PC-9 (cell line): ENCODE measurements around the gene TXLNB. TPM values are rescaled to one million over a fixed set of nuclear protein-coding genes. Genes with fewer than 3 reads are reported as not detected.

Source experiments
- BruUV-seq: library from RNA; stranded (reverse); fragments of 400-500 nt; replicated peaks from 2 replicates; lab custom pipeline; 2021; lab: Mats Ljungman, UMichigan
- CTCF ChIA-PET: fragments of 300-600 bp; sonication (Branson Sonifier 250); formaldehyde crosslinking; loops from one replicate; lab custom pipeline; 2022; ENCODE audit warnings: antibody characterized with exemption; lab: Charles Lee
- POLR2A ChIA-PET: fragments of 300-600 bp; sonication (Branson Sonifier 250); formaldehyde crosslinking; loops from one replicate; lab custom pipeline; 2022; ENCODE audit warnings: antibody characterized with exemption; ENCODE audit not compliant: unreplicated experiment; lab: Charles Lee
- DNase-seq, 2 experiments: peaks; one replicate each; pipeline versions ENCODE4 v3.0.0 to v3.0.0-alpha.2; 2015 to 2022; ENCODE audit warnings: mixed read lengths in 1 of 2
- H2AFZ ChIP-seq: fragments of 200-600 bp; sonication (generic); 2 replicates; pipeline ENCODE4 v1.8.1; 2017; ENCODE audit warnings: antibody characterized with exemption
- H3F3A ChIP-seq: fragments of 200-600 bp; sonication (generic); 2 replicates; pipeline ENCODE4 v1.8.1; 2017; ENCODE audit warnings: antibody characterized with exemption, mild to moderate bottlenecking, low read depth; ENCODE audit not compliant: insufficient read depth
- H3K27ac ChIP-seq: fragments of 200-600 bp; sonication (generic); 2 replicates; pipeline ENCODE4 v1.6.1; 2016; ENCODE audit warnings: mixed run types
- H3K27me3 ChIP-seq: fragments of 200-600 bp; sonication (generic); 2 replicates; pipeline ENCODE4 v1.6.1; 2016; ENCODE audit warnings: low read depth, mixed run types; ENCODE audit not compliant: insufficient read depth
- H3K36me3 ChIP-seq: fragments of 200-600 bp; sonication (generic); 2 replicates; pipeline ENCODE4 v1.6.1; 2016; ENCODE audit warnings: low read depth, mixed run types
- H3K4me1 ChIP-seq: fragments of 200-600 bp; sonication (generic); replicated peaks from 2 replicates; pipeline ENCODE4 v1.6.1; 2016; ENCODE audit warnings: mixed run types; ENCODE audit not compliant: insufficient read depth
- H3K4me2 ChIP-seq: fragments of 200-600 bp; sonication (generic); 2 replicates; pipeline ENCODE4 v1.6.1; 2017; ENCODE audit warnings: mixed run types
- H3K4me3 ChIP-seq: fragments of 200-600 bp; sonication (generic); 2 replicates; pipeline ENCODE4 v1.6.1; 2016; ENCODE audit warnings: mixed run types
- H3K79me2 ChIP-seq: fragments of 200-600 bp; sonication (generic); 2 replicates; pipeline ENCODE4 v1.6.1; 2017; ENCODE audit warnings: low read depth, mixed run types
- H3K9me2 ChIP-seq: fragments of 200-600 bp; sonication (generic); 2 replicates; pipeline ENCODE4 v1.8.1; 2017; ENCODE audit warnings: mild to moderate bottlenecking; ENCODE audit not compliant: insufficient read depth
- H3K9me3 ChIP-seq: fragments of 200-600 bp; sonication (generic); 2 replicates; pipeline ENCODE4 v1.8.1; 2016; ENCODE audit warnings: low read depth; ENCODE audit not compliant: insufficient read depth
- H4K20me1 ChIP-seq: fragments of 200-600 bp; sonication (generic); 2 replicates; pipeline ENCODE4 v1.8.1; 2017; ENCODE audit not compliant: insufficient read depth
- CTCF ChIP-seq: fragments of 200-600 bp; sonication (generic); conservative IDR thresholded peaks from 2 replicates; pipeline ENCODE4 v1.6.1; 2017; ENCODE audit warnings: mixed run types, antibody characterized with exemption, mild to moderate bottlenecking, moderate library complexity
- EZH2 ChIP-seq: fragments of 200-600 bp; sonication (generic); IDR thresholded peaks from 2 replicates; pipeline ENCODE4 v1.8.0; 2017; ENCODE audit warnings: antibody characterized with exemption, low read depth
- intact Hi-C: fragments of 100-400 bp; cut with micrococcal nuclease; formaldehyde crosslinking; loops from one replicate; pipeline ENCODE4 v1.10.0; 2022; ENCODE audit not compliant: unreplicated experiment
- total RNA-seq: library from RNA; stranded (reverse); gene quantifications from 2 replicates; pipeline ENCODE4 v1.2.3, GENCODE V29; 2021

TXLNB gene
- total RNA-seq, 1 experiment from 2014 or later = 0.09 TPM

- Histone ChIP-seq H3F3A (no peaks in the 10 kb centered on the region), H3K79me2 (no peaks in the 10 kb centered on the region), H3K27ac (no peak overlapping the region), H4K20me1 (no peaks in the 10 kb centered on the region), H3K4me2 (no peak overlapping the region), H2AFZ (no peak overlapping the region), H3K4me3 (no peak overlapping the region), H3K9me2 (no peaks in the 10 kb centered on the region), H3K4me1 (no peaks in the 10 kb centered on the region), H3K27me3 (no peaks in the 10 kb centered on the region), H3K9me3 (peaks cover 21% of the 10 kb centered on the region), H3K36me3 (no peaks in the 10 kb centered on the region)
- BruUV-seq = no TSS peak
- ChIA-PET POLR2A (no interaction called here), CTCF (no interaction called here)
- intact Hi-C loops = no loop called here
- TF ChIP-seq EZH2 (no peak), CTCF (no peak)
- no peak for DNase-seq
Observed at GRCh38 chr6:139204978-139205377, 86.8 kb downstream of the TXLNB start.

- Histone ChIP-seq H3K79me2 (no peaks in the 10 kb centered on the region), H3K4me1 (no peaks in the 10 kb centered on the region), H3K27ac (no peak overlapping the region), H3K4me3 (no peak overlapping the region), H2AFZ (no peak overlapping the region; the same call in 1 of the 2 replicates), H3K9me3 (peaks cover 17% of the 10 kb centered on the region), H3K36me3 (no peaks in the 10 kb centered on the region), H4K20me1 (no peaks in the 10 kb centered on the region), H3F3A (no peaks in the 10 kb centered on the region), H3K9me2 (no peaks in the 10 kb centered on the region), H3K27me3 (no peaks in the 10 kb centered on the region), H3K4me2 (no peak overlapping the region)
- DNase-seq = no peak
- BruUV-seq = no TSS peak
- TF ChIP-seq EZH2 = no peak
- TF ChIP-seq CTCF = no peak
- POLR2A ChIA-PET = no interaction called here
- CTCF ChIA-PET = no interaction called here
- intact Hi-C loops = no loop called here
Observed at GRCh38 chr6:139201378-139201777, 90.4 kb downstream of the TXLNB start.

- no peak for DNase-seq
- BruUV-seq = no TSS peak
- Histone ChIP-seq H3K4me1 (no peaks in the 10 kb centered on the region), H3K36me3 (no peaks in the 10 kb centered on the region), H4K20me1 (no peaks in the 10 kb centered on the region), H3K9me3 (peaks cover 3% of the 10 kb centered on the region; the same call in 1 of the 2 replicates), H2AFZ (no peak overlapping the region), H3F3A (no peaks in the 10 kb centered on the region), H3K27ac (no peak overlapping the region), H3K4me3 (no peak overlapping the region), H3K27me3 (no peaks in the 10 kb centered on the region), H3K4me2 (no peak overlapping the region), H3K9me2 (no peaks in the 10 kb centered on the region), H3K79me2 (no peaks in the 10 kb centered on the region)
- ChIA-PET POLR2A (no interaction called here), CTCF (no interaction called here)
- TF ChIP-seq CTCF (no peak), EZH2 (no peak)
- intact Hi-C loops = no loop called here
Observed at GRCh38 chr6:139198529-139199288, 93.1 kb downstream of the TXLNB start.
